PC-9 (cell line): ENCODE data around the gene FAM184A. TPM values are rescaled to one million over a fixed set of nuclear protein-coding genes. Genes with fewer than 3 reads are reported as not detected.
A peak's percentile ranks its signal among the peaks of the same experiment; 100 is the strongest.

ENCODE experiments used
- BruUV-seq: library from RNA; stranded (reverse); fragments of 400-500 nt; replicated peaks from 2 replicates; lab custom pipeline; 2021; lab: Mats Ljungman, UMichigan
- CTCF ChIA-PET: fragments of 300-600 bp; sonication (Branson Sonifier 250); formaldehyde crosslinking; loops from one replicate; lab custom pipeline; 2022; ENCODE audit warnings: antibody characterized with exemption; lab: Charles Lee
- POLR2A ChIA-PET: fragments of 300-600 bp; sonication (Branson Sonifier 250); formaldehyde crosslinking; loops from one replicate; lab custom pipeline; 2022; ENCODE audit warnings: antibody characterized with exemption; ENCODE audit not compliant: unreplicated experiment; lab: Charles Lee
- DNase-seq, 2 experiments: peaks; one replicate each; pipeline versions ENCODE4 v3.0.0 to v3.0.0-alpha.2; 2015 to 2022; ENCODE audit warnings: mixed read lengths in 1 of 2
- H2AFZ ChIP-seq: fragments of 200-600 bp; sonication (generic); 2 replicates; pipeline ENCODE4 v1.8.1; 2017; ENCODE audit warnings: antibody characterized with exemption
- H3F3A ChIP-seq: fragments of 200-600 bp; sonication (generic); 2 replicates; pipeline ENCODE4 v1.8.1; 2017; ENCODE audit warnings: antibody characterized with exemption, mild to moderate bottlenecking, low read depth; ENCODE audit not compliant: insufficient read depth
- H3K27ac ChIP-seq: fragments of 200-600 bp; sonication (generic); 2 replicates; pipeline ENCODE4 v1.6.1; 2016; ENCODE audit warnings: mixed run types
- H3K27me3 ChIP-seq: fragments of 200-600 bp; sonication (generic); 2 replicates; pipeline ENCODE4 v1.6.1; 2016; ENCODE audit warnings: low read depth, mixed run types; ENCODE audit not compliant: insufficient read depth
- H3K36me3 ChIP-seq: fragments of 200-600 bp; sonication (generic); 2 replicates; pipeline ENCODE4 v1.6.1; 2016; ENCODE audit warnings: low read depth, mixed run types
- H3K4me1 ChIP-seq: fragments of 200-600 bp; sonication (generic); replicated peaks from 2 replicates; pipeline ENCODE4 v1.6.1; 2016; ENCODE audit warnings: mixed run types; ENCODE audit not compliant: insufficient read depth
- H3K4me2 ChIP-seq: fragments of 200-600 bp; sonication (generic); 2 replicates; pipeline ENCODE4 v1.6.1; 2017; ENCODE audit warnings: mixed run types
- H3K4me3 ChIP-seq: fragments of 200-600 bp; sonication (generic); 2 replicates; pipeline ENCODE4 v1.6.1; 2016; ENCODE audit warnings: mixed run types
- H3K79me2 ChIP-seq: fragments of 200-600 bp; sonication (generic); 2 replicates; pipeline ENCODE4 v1.6.1; 2017; ENCODE audit warnings: low read depth, mixed run types
- H3K9me2 ChIP-seq: fragments of 200-600 bp; sonication (generic); 2 replicates; pipeline ENCODE4 v1.8.1; 2017; ENCODE audit warnings: mild to moderate bottlenecking; ENCODE audit not compliant: insufficient read depth
- H3K9me3 ChIP-seq: fragments of 200-600 bp; sonication (generic); 2 replicates; pipeline ENCODE4 v1.8.1; 2016; ENCODE audit warnings: low read depth; ENCODE audit not compliant: insufficient read depth
- H4K20me1 ChIP-seq: fragments of 200-600 bp; sonication (generic); 2 replicates; pipeline ENCODE4 v1.8.1; 2017; ENCODE audit not compliant: insufficient read depth
- CTCF ChIP-seq: fragments of 200-600 bp; sonication (generic); conservative IDR thresholded peaks from 2 replicates; pipeline ENCODE4 v1.6.1; 2017; ENCODE audit warnings: mixed run types, antibody characterized with exemption, mild to moderate bottlenecking, moderate library complexity
- EZH2 ChIP-seq: fragments of 200-600 bp; sonication (generic); IDR thresholded peaks from 2 replicates; pipeline ENCODE4 v1.8.0; 2017; ENCODE audit warnings: antibody characterized with exemption, low read depth
- intact Hi-C: fragments of 100-400 bp; cut with micrococcal nuclease; formaldehyde crosslinking; loops from one replicate; pipeline ENCODE4 v1.10.0; 2022; ENCODE audit not compliant: unreplicated experiment
- total RNA-seq: library from RNA; stranded (reverse); gene quantifications from 2 replicates; pipeline ENCODE4 v1.2.3, GENCODE V29; 2021

The FAM184A gene
- total RNA-seq, 1 experiment from 2014 or later = 0.85 TPM

GRCh38 chr6:118939683-118940082 lies 138.8 kb downstream of the FAM184A start:
- Histone ChIP-seq H3K9me2 (no peaks in the 10 kb centered on the region), H3K4me2 (no peak overlapping the region), H3K27me3 (no peaks in the 10 kb centered on the region), H4K20me1 (no peaks in the 10 kb centered on the region), H3K4me1 (peaks cover 11% of the 10 kb centered on the region), H2AFZ (no peak overlapping the region), H3K27ac (no peak overlapping the region), H3K79me2 (peaks cover 18% of the 10 kb centered on the region), H3F3A (peaks cover 8% of the 10 kb centered on the region), H3K4me3 (no peak overlapping the region), H3K36me3 (no peaks in the 10 kb centered on the region), H3K9me3 (peaks cover 23% of the 10 kb centered on the region)
- CTCF ChIA-PET = no interaction called here
- POLR2A ChIA-PET = no interaction called here
- intact Hi-C loops = no loop called here
- no peak for DNase-seq
- TF ChIP-seq CTCF = no peak
- no peak for TF ChIP-seq EZH2
- no TSS peak for BruUV-seq

DNA sequence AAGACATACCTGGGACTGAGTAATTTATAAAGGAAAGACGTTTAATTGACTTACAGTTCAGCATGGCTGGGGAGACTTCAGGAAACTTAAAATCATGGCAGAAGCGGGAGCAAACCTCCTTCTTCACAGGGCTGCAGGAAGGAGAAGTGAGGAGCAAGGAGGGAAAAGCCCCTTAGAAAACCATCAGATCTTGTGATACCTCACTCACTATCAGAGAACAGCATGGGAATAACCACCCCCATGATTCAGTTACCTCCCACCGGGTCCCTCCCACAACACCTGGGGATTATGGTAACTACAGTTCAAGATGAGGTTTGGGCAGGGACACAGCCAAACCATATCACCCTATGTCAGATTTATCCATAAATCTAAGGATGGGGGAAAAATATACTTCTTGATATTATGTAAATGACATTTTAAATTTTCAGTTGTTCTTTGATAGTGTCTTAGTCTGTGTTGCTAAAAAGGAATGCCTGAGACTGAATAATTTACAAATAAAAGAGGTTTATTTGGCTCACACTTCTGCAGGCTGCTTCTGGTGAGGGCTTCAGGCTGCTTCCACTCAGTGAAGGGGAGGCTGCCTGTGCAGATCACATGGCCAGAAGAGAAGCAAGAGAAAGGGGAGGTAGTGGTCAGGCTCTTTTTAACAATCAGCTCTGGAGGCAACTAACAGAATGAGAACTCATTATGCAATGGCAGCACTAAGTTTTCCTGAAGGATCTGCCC lies 142.3 kb downstream of the FAM184A start:
- H3K27ac ChIP-seq = no peak overlapping the region
- TSS peak; percentile 53 for BruUV-seq
- peak overlapping the region; percentile 77 for H3K4me3 ChIP-seq
- peaks cover 18% of the 10 kb centered on the region for H3K36me3 ChIP-seq
- H3F3A ChIP-seq = peaks cover 29% of the 10 kb centered on the region
- H3K27me3 ChIP-seq = no peaks in the 10 kb centered on the region
- H3K79me2 ChIP-seq = peaks cover 47% of the 10 kb centered on the region
- intact Hi-C loops = no loop called here
- TF ChIP-seq EZH2 (no peak), CTCF (no peak)
- H3K9me3 ChIP-seq = peaks cover 4% of the 10 kb centered on the region; the same call in 1 of the 2 replicates
- DNase-seq = no peak
- ChIA-PET POLR2A (no interaction called here), CTCF (no interaction called here)
- H2AFZ ChIP-seq = peak overlapping the region; percentile 95; the same call in 1 of the 2 replicates
- peaks cover 37% of the 10 kb centered on the region for H3K4me1 ChIP-seq
- H3K4me2 ChIP-seq = peak overlapping the region; percentile 83
- H4K20me1 ChIP-seq = no peaks in the 10 kb centered on the region
- no peaks in the 10 kb centered on the region for H3K9me2 ChIP-seq

DNA sequence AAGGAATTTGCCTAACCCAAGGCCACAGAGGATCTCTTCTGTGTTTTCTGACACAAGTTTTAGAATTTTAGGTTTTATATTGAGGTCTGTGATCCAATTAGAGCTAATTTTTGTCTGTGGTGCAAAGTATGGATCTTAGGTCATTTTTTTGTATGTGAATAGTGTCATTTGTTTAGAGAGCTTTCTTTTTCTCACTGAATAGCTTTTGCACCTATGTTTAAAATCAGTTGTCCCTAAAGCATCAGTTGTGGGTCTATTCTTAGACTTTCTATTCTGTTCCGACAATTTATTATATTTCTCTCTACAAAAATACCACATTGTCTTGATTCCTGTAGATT lies 143.2 kb downstream of the FAM184A start:
- POLR2A ChIA-PET = interaction anchor here (0.7 kb wide), 1 partner anchor 42 kb away, joined by 6 read pairs; no protein-coding TSS in a partner anchor
- H3K9me3 ChIP-seq = peaks cover 4% of the 10 kb centered on the region; the same call in 1 of the 2 replicates
- H3K36me3 ChIP-seq = peaks cover 26% of the 10 kb centered on the region
- no peak for DNase-seq
- no peaks in the 10 kb centered on the region for H4K20me1 ChIP-seq
- H3K79me2 ChIP-seq = peaks cover 55% of the 10 kb centered on the region
- H3K27me3 ChIP-seq = no peaks in the 10 kb centered on the region
- H3F3A ChIP-seq = peaks cover 37% of the 10 kb centered on the region
- TF ChIP-seq CTCF = no peak
- no peak for TF ChIP-seq EZH2
- peaks cover 44% of the 10 kb centered on the region for H3K4me1 ChIP-seq
- peak overlapping the region; percentile 77 for H3K4me3 ChIP-seq
- BruUV-seq = no TSS peak
- H3K4me2 ChIP-seq = peak overlapping the region; percentile 83
- intact Hi-C loops = no loop called here
- peak overlapping the region; percentile 95 for H2AFZ ChIP-seq
- peak overlapping the region; percentile 83 for H3K27ac ChIP-seq
- no peaks in the 10 kb centered on the region for H3K9me2 ChIP-seq
- CTCF ChIA-PET = interaction anchor here (0.6 kb wide), 1 partner anchor 578 kb away, joined by 4 read pairs; no protein-coding TSS in a partner anchor
